BLaER1 treated with 17β-estradiol and CSF1 and Interleukin-3, amounts not matched to agents 10 nM and 100 nM (cell line): Measurements from ENCODE around the gene IAH1.
A peak's percentile ranks its signal among the peaks of the same experiment; 100 is the strongest.

Source experiments
- H3K27ac ChIP-seq, 11 experiments: shearing (Covaris generic); formaldehyde crosslinking; 2 replicates each; pipeline ENCODE4 v1.8.1; 2022
- H3K27me3 ChIP-seq, 11 experiments: shearing (Covaris generic); formaldehyde crosslinking; 2 replicates each; pipeline ENCODE4 v1.8.1; 2022
- H3K36me3 ChIP-seq, 11 experiments: shearing (Covaris generic); formaldehyde crosslinking; 2 replicates each; pipeline ENCODE4 v1.8.1; 2022
- H3K4me1 ChIP-seq, 10 experiments: shearing (Covaris generic); formaldehyde crosslinking; 2 replicates each; pipeline ENCODE4 v1.8.1; 2022
- H3K4me2 ChIP-seq, 11 experiments: shearing (Covaris generic); formaldehyde crosslinking; 2 replicates each; pipeline ENCODE4 v1.8.1; 2022
- H3K4me3 ChIP-seq, 10 experiments: shearing (Covaris generic); formaldehyde crosslinking; 2 replicates each; pipeline ENCODE4 v1.8.1; 2022
- H3K9ac ChIP-seq, 11 experiments: shearing (Covaris generic); formaldehyde crosslinking; 2 replicates each; pipeline ENCODE4 v1.8.1; 2022
- H3K9me3 ChIP-seq, 11 experiments: shearing (Covaris generic); formaldehyde crosslinking; replicated peaks in 1 of 11; 2 replicates each; pipeline ENCODE4 v1.8.1; 2022
- H4K20me1 ChIP-seq, 11 experiments: shearing (Covaris generic); formaldehyde crosslinking; 2 replicates each; pipeline ENCODE4 v1.8.1; 2022
- Cebpa-rat ChIP-seq, 11 experiments: shearing (Covaris generic); IDR thresholded peaks; 2 replicates each; pipeline ENCODE4 v1.8.1; 2022

The IAH1 gene

GRCh38 chr2:9474361-9475057, at the start of gene IAH1:
Gene IAH1, plus strand, starts transcription at chr2:9474551. Its CDS starts 16 bp downstream, at chr2:9474567.
- Histone ChIP-seq H3K4me1 (peaks cover 27 to 50% (median 45%) of the 10 kb centered on the region in 10 experiments), H3K27ac (peak within 1 kb of the TSS; percentile 77 to 92 (median 89)), H3K36me3 (peaks cover 37 to 60% (median 52%) of the 10 kb centered on the region in 11 experiments)

GRCh38 chr2:9428965-9429577, 45.3 kb upstream of the IAH1 start:
- H3K9ac ChIP-seq = no peak overlapping the region
- peaks cover 53 to 76% (median 62%) of the 10 kb centered on the region in 11 experiments for H3K36me3 ChIP-seq
- peaks cover 17 to 34% (median 27%) of the 10 kb centered on the region in 10 experiments for H3K4me1 ChIP-seq
- no peak overlapping the region for H3K27ac ChIP-seq
- no peaks in the 10 kb centered on the region for H4K20me1 ChIP-seq
- no peaks in the 10 kb centered on the region for H3K9me3 ChIP-seq
- H3K4me3 ChIP-seq = no peak overlapping the region
- no peak overlapping the region for H3K4me2 ChIP-seq
- no peak for TF ChIP-seq Cebpa-rat (IDR thresholded peaks at IDR 0.05)
- no peaks in the 10 kb centered on the region for H3K27me3 ChIP-seq

More at GRCh38 chr2:9474361-9475057, at the start of gene IAH1:
- Histone ChIP-seq H3K27me3 (no peaks in the 10 kb centered on the region), H3K4me3 (peak within 1 kb of the TSS; percentile 66 to 87 (median 78)), H4K20me1 (peaks cover 0 to 31% (median 22%) of the 10 kb centered on the region in 11 experiments; a peak in 14 of 22 replicates), H3K9ac (peak within 1 kb of the TSS; percentile 85 to 95 (median 91)), H3K9me3 (no peaks in the 10 kb centered on the region), H3K4me2 (peak within 1 kb of the TSS; percentile 85 to 99 (median 96))
- no peak for TF ChIP-seq Cebpa-rat (IDR thresholded peaks at IDR 0.05)

- Histone ChIP-seq H3K4me2 (peak overlapping the region in 3 of 11 experiments; percentile 13 to 37 (median 13); a peak in 3 of 22 replicates), H3K4me3 (no peak overlapping the region), H3K9me3 (no peaks in the 10 kb centered on the region), H3K4me1 (peaks cover 9 to 29% (median 20%) of the 10 kb centered on the region in 10 experiments; a peak in 18 of 20 replicates), H3K27ac (no peak overlapping the region; a peak in 1 of 22 replicates), H3K9ac (no peak overlapping the region), H3K27me3 (no peaks in the 10 kb centered on the region), H3K36me3 (peaks cover 68 to 90% (median 77%) of the 10 kb centered on the region in 11 experiments), H4K20me1 (no peaks in the 10 kb centered on the region)
- TF ChIP-seq Cebpa-rat (IDR thresholded peaks at IDR 0.05) = no peak
Measured at GRCh38 chr2:9430316-9431293, 43.7 kb upstream of the IAH1 start.

GRCh38 chr2:9434489-9434888, 39.9 kb upstream of the IAH1 start:
- no peak overlapping the region for H3K27ac ChIP-seq
- H3K4me1 ChIP-seq = peaks cover 3 to 23% (median 17%) of the 10 kb centered on the region in 10 experiments; a peak in 17 of 20 replicates
- H3K27me3 ChIP-seq = no peaks in the 10 kb centered on the region
- peak overlapping the region in 6 of 11 experiments; percentile 6 to 69 (median 52); a peak in 9 of 22 replicates for H3K4me2 ChIP-seq
- H3K9ac ChIP-seq = peak overlapping the region in 1 of 11 experiments; percentile 28; a peak in 1 of 22 replicates
- peaks cover 0 to 6% (median 0%) of the 10 kb centered on the region in 11 experiments; a peak in 1 of 22 replicates for H3K9me3 ChIP-seq
- no peak for TF ChIP-seq Cebpa-rat (IDR thresholded peaks at IDR 0.05)
- H3K36me3 ChIP-seq = peaks cover 96 to 100% (median 100%) of the 10 kb centered on the region in 11 experiments
- no peak overlapping the region for H3K4me3 ChIP-seq
- no peaks in the 10 kb centered on the region for H4K20me1 ChIP-seq

GRCh38 chr2:9439536-9439935, 34.8 kb upstream of the IAH1 start:
- peaks cover 0 to 10% (median 5%) of the 10 kb centered on the region in 10 experiments; a peak in 12 of 20 replicates for H3K4me1 ChIP-seq
- peaks cover 90 to 100% (median 99%) of the 10 kb centered on the region in 11 experiments for H3K36me3 ChIP-seq
- H3K4me3 ChIP-seq = no peak overlapping the region
- H3K4me2 ChIP-seq = no peak overlapping the region
- peaks cover 0 to 6% (median 0%) of the 10 kb centered on the region in 11 experiments; a peak in 1 of 22 replicates for H3K9me3 ChIP-seq
- H3K27ac ChIP-seq = no peak overlapping the region
- TF ChIP-seq Cebpa-rat (IDR thresholded peaks at IDR 0.05) = no peak
- H4K20me1 ChIP-seq = no peaks in the 10 kb centered on the region
- H3K9ac ChIP-seq = no peak overlapping the region
- H3K27me3 ChIP-seq = no peaks in the 10 kb centered on the region

- H3K9me3 ChIP-seq = peaks cover 0 to 6% (median 0%) of the 10 kb centered on the region in 11 experiments; a peak in 1 of 22 replicates
- H3K36me3 ChIP-seq = peaks cover 92 to 100% (median 99%) of the 10 kb centered on the region in 11 experiments
- no peak for TF ChIP-seq Cebpa-rat (IDR thresholded peaks at IDR 0.05)
- H4K20me1 ChIP-seq = no peaks in the 10 kb centered on the region
- no peak overlapping the region for H3K9ac ChIP-seq
- no peak overlapping the region for H3K27ac ChIP-seq
- no peaks in the 10 kb centered on the region for H3K27me3 ChIP-seq
- H3K4me3 ChIP-seq = no peak overlapping the region
- no peak overlapping the region for H3K4me2 ChIP-seq
- H3K4me1 ChIP-seq = peaks cover 0 to 3% (median 0%) of the 10 kb centered on the region in 10 experiments; a peak in 7 of 20 replicates
Measured at GRCh38 chr2:9440058-9440727, 34.2 kb upstream of the IAH1 start.

GRCh38 chr2:9441556-9441955, 32.8 kb upstream of the IAH1 start:
- Histone ChIP-seq H3K4me2 (no peak overlapping the region), H3K36me3 (peaks cover 93 to 100% (median 97%) of the 10 kb centered on the region in 11 experiments), H3K27ac (no peak overlapping the region)

GRCh38 chr2:9443526-9443925, 30.8 kb upstream of the IAH1 start:
- no peaks in the 10 kb centered on the region for H3K9me3 ChIP-seq
- no peaks in the 10 kb centered on the region for H3K4me1 ChIP-seq
- no peak overlapping the region for H3K4me3 ChIP-seq
- H3K27ac ChIP-seq = no peak overlapping the region
- no peaks in the 10 kb centered on the region for H4K20me1 ChIP-seq
- H3K27me3 ChIP-seq = no peaks in the 10 kb centered on the region
- no peak overlapping the region for H3K4me2 ChIP-seq
- peaks cover 93 to 100% (median 97%) of the 10 kb centered on the region in 11 experiments for H3K36me3 ChIP-seq
- no peak overlapping the region for H3K9ac ChIP-seq
- no peak for TF ChIP-seq Cebpa-rat (IDR thresholded peaks at IDR 0.05)

More at GRCh38 chr2:9441556-9441955, 32.8 kb upstream of the IAH1 start:
- H3K9ac ChIP-seq = no peak overlapping the region
- H4K20me1 ChIP-seq = no peaks in the 10 kb centered on the region
- no peak overlapping the region for H3K4me3 ChIP-seq
- peaks cover 0 to 6% (median 0%) of the 10 kb centered on the region in 11 experiments; a peak in 1 of 22 replicates for H3K9me3 ChIP-seq
- TF ChIP-seq Cebpa-rat (IDR thresholded peaks at IDR 0.05) = no peak
- no peaks in the 10 kb centered on the region for H3K4me1 ChIP-seq
- no peaks in the 10 kb centered on the region for H3K27me3 ChIP-seq
